ENCODE measurements around the gene ZNF442.
"Not testable (repeated sequence)": the region's sequence is repeated elsewhere in the genome, so short reads cannot be mapped to it uniquely, and the experiment has no call there.

Gene ZNF442

DNA sequence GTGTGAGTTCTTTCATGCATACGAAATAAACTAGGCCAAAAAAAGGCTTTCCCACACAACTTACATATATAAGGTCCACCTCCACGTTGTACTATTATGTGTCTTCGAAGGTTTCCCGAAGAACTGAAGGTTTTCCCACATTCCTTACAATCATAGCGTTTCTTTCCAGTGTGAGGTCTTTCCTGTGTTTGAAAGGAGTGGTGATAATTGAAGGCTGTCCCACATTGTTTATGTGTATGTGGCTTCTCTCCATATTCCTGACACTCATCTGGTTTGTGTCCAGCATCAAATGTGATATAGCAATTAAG, 14.6 kb downstream of the ZNF442 start:
- Histone ChIP-seq H3K4me3 (ENCODE audit: low read length) (no peak overlapping the region), H3K27me3 (ENCODE audit: insufficient read depth, low read length) (no peaks in the 10 kb centered on the region), H3K36me3 (ENCODE audit: insufficient read depth, low read length) (peaks cover 53% of the 10 kb centered on the region), H3K4me1 (ENCODE audit: insufficient read depth, low read length) (no peaks in the 10 kb centered on the region), H3K9me3 (ENCODE audit: low read length) (peaks cover 69% of the 10 kb centered on the region), H2AFZ (ENCODE audit: low read depth, low read length) (no peak overlapping the region)

DNA sequence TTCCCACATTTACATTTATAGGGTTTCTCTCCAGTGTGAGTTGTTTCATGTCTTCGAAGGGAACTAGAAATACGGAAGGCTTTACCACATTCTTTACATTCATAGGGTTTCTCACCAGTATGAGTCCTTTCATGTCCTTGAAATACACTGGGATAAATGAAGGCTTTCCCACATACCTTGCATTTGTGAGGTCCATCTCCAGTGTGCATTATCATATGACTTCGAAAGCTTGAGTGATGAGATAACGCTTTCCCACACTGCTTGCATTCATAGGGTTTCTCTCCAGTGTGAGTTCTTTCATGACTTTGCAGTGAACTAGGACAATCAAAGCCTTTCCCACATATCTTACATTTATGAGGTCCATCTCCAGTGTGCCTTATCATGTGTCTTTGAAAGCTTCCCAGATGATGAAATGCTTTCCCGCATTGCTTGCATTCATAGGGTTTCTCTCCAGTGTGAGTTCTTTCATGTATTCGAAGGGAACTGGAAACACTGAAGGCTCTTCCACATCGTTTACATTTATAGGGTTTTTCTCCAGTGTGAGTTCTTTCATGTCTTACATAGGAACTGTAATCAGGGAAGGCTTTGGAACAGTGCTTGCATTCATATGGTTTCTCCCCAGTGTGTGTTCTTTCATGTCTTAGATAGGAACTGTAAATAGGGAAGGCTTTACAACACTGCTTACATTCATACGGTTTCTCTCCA, 15.1 kb downstream of the ZNF442 start:
- Histone ChIP-seq H3K4me1 (ENCODE audit: insufficient read depth, low read length) (no peaks in the 10 kb centered on the region), H2AFZ (ENCODE audit: low read depth, low read length) (no peak overlapping the region), H3K4me3 (ENCODE audit: low read length) (no peak overlapping the region), H3K9me3 (ENCODE audit: low read length) (peaks cover 68% of the 10 kb centered on the region), H3K27me3 (ENCODE audit: insufficient read depth, low read length) (no peaks in the 10 kb centered on the region), H3K36me3 (ENCODE audit: insufficient read depth, low read length) (peaks cover 53% of the 10 kb centered on the region)

GRCh38 chr19:12346896-12347295, 18.6 kb downstream of the ZNF442 start:
- Histone ChIP-seq H3K4me3 (ENCODE audit: low read length) (no peak overlapping the region), H2AFZ (ENCODE audit: low read depth, low read length) (no peak overlapping the region), H3K9me3 (ENCODE audit: low read length) (peaks cover 54% of the 10 kb centered on the region), H3K27me3 (ENCODE audit: insufficient read depth, low read length) (no peaks in the 10 kb centered on the region), H3K36me3 (ENCODE audit: insufficient read depth, low read length) (peaks cover 44% of the 10 kb centered on the region), H3K4me1 (ENCODE audit: insufficient read depth, low read length) (no peaks in the 10 kb centered on the region)

GRCh38 chr19:12345197-12345596, 20.3 kb downstream of the ZNF442 start:
- Histone ChIP-seq H3K36me3 (ENCODE audit: insufficient read depth, low read length) (peaks cover 28% of the 10 kb centered on the region), H3K9me3 (ENCODE audit: low read length) (peaks cover 39% of the 10 kb centered on the region), H3K4me3 (ENCODE audit: low read length) (no peak overlapping the region), H2AFZ (ENCODE audit: low read depth, low read length) (no peak overlapping the region), H3K27me3 (ENCODE audit: insufficient read depth, low read length) (no peaks in the 10 kb centered on the region), H3K4me1 (ENCODE audit: insufficient read depth, low read length) (no peaks in the 10 kb centered on the region)

DNA sequence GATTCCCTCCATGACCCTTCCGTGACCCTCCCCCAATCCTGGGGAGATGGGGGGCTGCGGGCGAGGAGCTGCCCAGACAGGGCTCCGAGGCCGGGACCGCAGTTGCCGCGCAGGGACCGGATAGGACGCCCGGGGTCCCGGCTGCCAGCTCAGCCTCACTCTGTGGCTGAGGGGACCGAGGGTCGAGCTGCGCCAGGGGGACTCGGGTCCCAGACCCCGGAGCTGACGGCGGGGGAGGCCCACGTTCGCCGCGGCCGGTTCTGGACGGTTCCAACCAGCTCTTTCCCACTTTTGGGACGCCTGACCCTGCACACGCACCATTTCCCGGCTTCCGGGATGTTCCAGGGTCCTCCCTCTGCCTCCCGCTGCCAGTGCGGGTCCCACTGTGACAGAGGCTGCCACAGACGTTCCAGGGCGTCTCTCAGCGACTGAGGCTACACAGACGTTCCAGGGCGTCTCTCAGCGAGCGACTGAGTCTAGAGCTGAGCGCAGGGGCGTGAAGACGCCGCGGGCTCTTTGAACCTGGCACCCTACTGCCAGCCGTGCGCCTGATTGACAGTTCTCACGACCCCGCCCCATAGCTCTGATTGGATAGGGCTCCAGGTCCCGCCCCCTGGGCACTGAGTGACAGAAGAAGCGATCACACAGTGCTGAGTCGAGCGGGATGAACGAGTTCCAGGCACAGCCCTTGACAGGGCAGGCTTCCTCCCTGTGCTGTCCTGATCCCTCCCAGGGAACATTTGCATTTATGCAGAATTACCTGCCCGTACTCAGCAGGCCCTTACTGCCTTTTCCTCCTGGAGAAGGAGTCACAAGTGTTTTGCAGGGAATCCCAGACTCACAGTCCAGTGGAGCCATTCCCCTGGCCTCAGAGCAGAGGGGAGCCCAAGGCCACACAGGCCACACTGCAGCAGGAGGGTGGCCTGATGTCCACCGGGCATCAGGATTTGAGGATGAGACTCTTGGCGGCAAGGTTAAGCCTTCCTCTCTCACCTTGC, 32.0 kb downstream of the ZNF442 start, which contains the start of gene ZNF563:
TSS of gene ZNF563 (minus strand) at position 472 of the 998 bp plus-strand sequence. CDS start at position 321, 151 bp downstream.
- Histone ChIP-seq H2AFZ (ENCODE audit: low read depth, low read length) (peak within 1 kb of the TSS; percentile 64), H3K36me3 (ENCODE audit: insufficient read depth, low read length) (no peaks in the 10 kb centered on the region), H3K4me3 (ENCODE audit: low read length) (peak within 1 kb of the TSS; percentile 67)

DNA sequence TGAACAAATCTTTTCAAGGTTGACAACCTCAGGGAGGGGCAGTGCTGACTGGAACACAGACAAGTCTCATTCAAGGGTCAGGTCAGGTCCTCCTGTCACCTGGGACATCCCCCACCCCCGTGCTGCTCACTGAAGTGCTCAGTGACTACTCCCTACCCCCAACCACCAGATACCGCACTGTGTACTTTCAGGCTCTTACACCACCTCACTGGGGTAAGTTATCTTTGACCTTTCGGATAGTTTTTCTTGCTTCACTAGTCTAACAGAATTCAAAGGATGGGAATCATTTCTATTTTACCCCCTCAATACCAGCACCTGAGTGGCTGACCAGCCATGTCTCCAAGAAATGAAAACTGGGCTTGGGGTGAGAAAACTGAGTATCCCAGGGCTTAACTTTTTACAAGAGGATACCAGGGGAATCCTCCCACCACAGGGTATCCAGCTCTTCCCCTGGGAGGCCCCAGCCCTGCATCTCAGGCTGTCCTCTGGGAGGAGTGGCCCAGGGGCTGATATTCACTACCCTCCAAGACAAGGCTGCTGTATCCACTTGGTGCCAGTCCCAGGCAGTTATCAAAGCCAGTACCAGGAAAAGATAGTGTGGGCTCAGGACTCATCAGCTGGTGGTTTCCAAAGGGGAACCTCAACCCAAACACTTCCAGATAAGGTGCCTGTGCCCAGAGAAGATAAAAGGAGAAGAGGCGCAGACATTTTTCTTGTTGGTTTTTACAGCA, 34.1 kb downstream of the ZNF442 start:
- Histone ChIP-seq H3K9me3 (ENCODE audit: low read length) (peaks cover 3% of the 10 kb centered on the region), H3K27me3 (ENCODE audit: insufficient read depth, low read length) (no peaks in the 10 kb centered on the region), H3K4me3 (ENCODE audit: low read length) (no peak overlapping the region), H3K4me1 (ENCODE audit: insufficient read depth, low read length) (peaks cover 10% of the 10 kb centered on the region), H3K36me3 (ENCODE audit: insufficient read depth, low read length) (no peaks in the 10 kb centered on the region), H2AFZ (ENCODE audit: low read depth, low read length) (no peak overlapping the region)

More for the DNA sequence above, 32.0 kb downstream of the ZNF442 start, which contains the start of gene ZNF563:
- no peaks in the 10 kb centered on the region for H3K27me3 ChIP-seq (ENCODE audit: insufficient read depth, low read length)
- peaks cover 10% of the 10 kb centered on the region for H3K4me1 ChIP-seq (ENCODE audit: insufficient read depth, low read length)
- no peaks in the 10 kb centered on the region for H3K9me3 ChIP-seq (ENCODE audit: low read length)

- Histone ChIP-seq H2AFZ (ENCODE audit: low read depth, low read length) (no peak overlapping the region), H3K36me3 (ENCODE audit: insufficient read depth, low read length) (no peaks in the 10 kb centered on the region), H3K4me3 (ENCODE audit: low read length) (no peak overlapping the region), H3K27me3 (ENCODE audit: insufficient read depth, low read length) (no peaks in the 10 kb centered on the region), H3K9me3 (ENCODE audit: low read length) (peaks cover 3% of the 10 kb centered on the region), H3K4me1 (ENCODE audit: insufficient read depth, low read length) (peaks cover 10% of the 10 kb centered on the region)
Measured at GRCh38 chr19:12330340-12330739, 35.1 kb downstream of the ZNF442 start.

GRCh38 chr19:12325690-12326089, 39.8 kb downstream of the ZNF442 start:
- no peaks in the 10 kb centered on the region for H3K27me3 ChIP-seq (ENCODE audit: insufficient read depth, low read length)
- H3K9me3 ChIP-seq (ENCODE audit: low read length), result peaks cover 20% of the 10 kb centered on the region
- H3K4me3 ChIP-seq (ENCODE audit: low read length), result no peak overlapping the region
- H3K4me1 ChIP-seq (ENCODE audit: insufficient read depth, low read length), result no peaks in the 10 kb centered on the region
- peaks cover 5% of the 10 kb centered on the region for H3K36me3 ChIP-seq (ENCODE audit: insufficient read depth, low read length)
- no peak overlapping the region for H2AFZ ChIP-seq (ENCODE audit: low read depth, low read length)

GRCh38 chr19:12318782-12319413, 46.6 kb downstream of the ZNF442 start:
- Histone ChIP-seq H2AFZ (ENCODE audit: low read depth, low read length) (no peak overlapping the region), H3K27me3 (ENCODE audit: insufficient read depth, low read length) (no peaks in the 10 kb centered on the region), H3K4me1 (ENCODE audit: insufficient read depth, low read length) (no peaks in the 10 kb centered on the region), H3K9me3 (ENCODE audit: low read length) (peaks cover 48% of the 10 kb centered on the region), H3K36me3 (ENCODE audit: insufficient read depth, low read length) (peaks cover 21% of the 10 kb centered on the region), H3K4me3 (ENCODE audit: low read length) (no peak overlapping the region)

- Histone ChIP-seq H3K36me3 (ENCODE audit: insufficient read depth, low read length) (peaks cover 13% of the 10 kb centered on the region), H2AFZ (ENCODE audit: low read depth, low read length) (no peak overlapping the region), H3K27me3 (ENCODE audit: insufficient read depth, low read length) (no peaks in the 10 kb centered on the region), H3K4me1 (ENCODE audit: insufficient read depth, low read length) (no peaks in the 10 kb centered on the region), H3K9me3 (ENCODE audit: low read length) (peaks cover 22% of the 10 kb centered on the region), H3K4me3 (ENCODE audit: low read length) (no peak overlapping the region)
Measured at GRCh38 chr19:12314553-12314952, 50.9 kb downstream of the ZNF442 start.

GRCh38 chr19:12308891-12309290, 56.6 kb downstream of the ZNF442 start:
- not testable (repeated sequence) for H3K36me3 ChIP-seq (ENCODE audit: insufficient read depth, low read length); H3K27me3 ChIP-seq (ENCODE audit: insufficient read depth, low read length); H3K4me3 ChIP-seq (ENCODE audit: low read length); H2AFZ ChIP-seq (ENCODE audit: low read depth, low read length); H3K4me1 ChIP-seq (ENCODE audit: insufficient read depth, low read length); H3K9me3 ChIP-seq (ENCODE audit: low read length)

All from neuron (in vitro differentiated cells).